Lung (tissue), 12 donors: Measurements from ENCODE around the gene PPBP. TPM values are rescaled to one million over a fixed set of nuclear protein-coding genes. Genes with fewer than 3 reads are reported as not detected.
"Not testable (repeated sequence)": the region's sequence is repeated elsewhere in the genome, so short reads cannot be mapped to it uniquely, and the experiment has no call there.

Experiments used
- ATAC-seq: fragments of 200-7000 bp; cut with Tn5 transposase; one replicate; pipeline ENCODE4 v1.9.1; 2020; ENCODE audit warnings: moderate number of reproducible peaks; ENCODE audit not compliant: insufficient read depth, low FRiP score
- DNase-seq, 3 donors: peaks; one replicate each; pipeline ENCODE4 v3.0.0-alpha.2; 2013 to 2017
- H3K27ac ChIP-seq, 2 donors: one replicate each; pipeline ENCODE4 v1.5.1; 2013; ENCODE audit warnings: mild to moderate bottlenecking in 2 of 2, moderate library complexity in 2 of 2, control low read depth in 1 of 2, inconsistent platforms in 1 of 2, low read depth in 1 of 2, low read length in 1 of 2
- H3K27me3 ChIP-seq, 3 donors: one replicate each; pipeline ENCODE4 v1.5.1; 2013; ENCODE audit warnings: low read length in 2 of 3; ENCODE audit not compliant: control insufficient read depth in 3 of 3, insufficient read depth in 3 of 3
- H3K36me3 ChIP-seq, 4 donors: one replicate each; pipeline ENCODE4 v1.5.1; 2013; ENCODE audit warnings: low read length in 4 of 4, mild to moderate bottlenecking in 1 of 4, moderate library complexity in 1 of 4; ENCODE audit not compliant: control insufficient read depth in 4 of 4, insufficient read depth in 4 of 4
- H3K4me1 ChIP-seq, 5 donors: one replicate each; pipeline ENCODE4 v1.5.1; 2013; ENCODE audit warnings: low read length in 5 of 5, mild to moderate bottlenecking in 2 of 5, moderate library complexity in 1 of 5; ENCODE audit not compliant: control insufficient read depth in 5 of 5, insufficient read depth in 5 of 5
- H3K4me3 ChIP-seq: one replicate; pipeline ENCODE4 v1.5.1; 2013; ENCODE audit warnings: mild to moderate bottlenecking, control low read depth, moderate library complexity
- H3K9ac ChIP-seq, 2 donors: one replicate each; pipeline ENCODE4 v1.5.1; 2013; ENCODE audit warnings: low read length in 2 of 2, control low read depth in 1 of 2; ENCODE audit not compliant: insufficient read depth in 1 of 2
- H3K9me3 ChIP-seq, 4 donors: one replicate each; pipeline ENCODE4 v1.5.1; 2013; ENCODE audit warnings: low read length in 3 of 4, mild to moderate bottlenecking in 1 of 4, moderate library complexity in 1 of 4; ENCODE audit not compliant: control insufficient read depth in 4 of 4, insufficient read depth in 3 of 4
- WGBS, 2 donors: extraction: QIAGEN DNeasy Blood & Tissue Kit; methylation state at CpG; one replicate each; pipeline ENCODE4 v1.1.7; 2013; 5-methylcytosine and 5-hydroxymethylcytosine counted together
- polyA plus RNA-seq, 2 donors: library from polyadenylated mRNA; stranded (reverse); fragments of 200-250 nt; gene quantifications; one replicate each; pipeline ENCODE4 v1.2.1, GENCODE V29; 2013
- total RNA-seq, 2 donors: library from RNA; depleted of rRNA in 1 of 2; stranded (reverse); fragments of >200 nt in 1 of 2; gene quantifications; one replicate each; pipeline ENCODE4 v1.2.1, GENCODE V29; 2014 to 2021
- TF ChIP-seq, protein P1 (sequence below): IDR thresholded peaks from 2 replicates; pipeline ENCODE4 v1.5.1; 2012; ENCODE audit warnings: mild to moderate bottlenecking; ENCODE audit errors: control extremely low read depth, extremely low read depth
- donor health status: control.
- donor health status: control.
- donor health status: Bipolar disorder and iron deficiency.
- donor health status: healthy.
- donor health status: DM: yes; HTN: yes; CAD: no.

The PPBP gene
- total and polyA plus RNA-seq, 4 donors = 1.9 to 43.5 (median 7.4) TPM

DNA sequence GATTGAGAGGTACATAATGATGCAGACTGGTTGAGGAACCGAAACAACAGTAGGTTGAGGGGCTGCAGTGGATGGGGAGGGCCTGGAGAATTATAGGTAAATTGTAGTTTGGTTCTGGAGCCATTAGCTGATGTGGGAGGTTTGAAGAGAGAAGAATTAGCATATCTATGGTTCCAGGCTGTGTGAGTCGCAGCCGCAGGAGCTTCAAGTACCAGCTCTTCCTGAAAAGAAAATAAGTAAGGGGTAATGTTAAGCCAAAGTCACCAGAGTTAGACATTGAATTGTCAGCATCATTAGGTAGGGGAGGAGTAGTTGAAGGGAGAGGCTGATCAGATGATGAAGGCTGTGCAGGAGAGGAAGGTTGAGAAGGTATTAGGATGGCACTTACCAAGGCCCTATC lies 35.6 kb downstream of the PPBP start:
- H3K4me3 ChIP-seq = no peak overlapping the region

DNA sequence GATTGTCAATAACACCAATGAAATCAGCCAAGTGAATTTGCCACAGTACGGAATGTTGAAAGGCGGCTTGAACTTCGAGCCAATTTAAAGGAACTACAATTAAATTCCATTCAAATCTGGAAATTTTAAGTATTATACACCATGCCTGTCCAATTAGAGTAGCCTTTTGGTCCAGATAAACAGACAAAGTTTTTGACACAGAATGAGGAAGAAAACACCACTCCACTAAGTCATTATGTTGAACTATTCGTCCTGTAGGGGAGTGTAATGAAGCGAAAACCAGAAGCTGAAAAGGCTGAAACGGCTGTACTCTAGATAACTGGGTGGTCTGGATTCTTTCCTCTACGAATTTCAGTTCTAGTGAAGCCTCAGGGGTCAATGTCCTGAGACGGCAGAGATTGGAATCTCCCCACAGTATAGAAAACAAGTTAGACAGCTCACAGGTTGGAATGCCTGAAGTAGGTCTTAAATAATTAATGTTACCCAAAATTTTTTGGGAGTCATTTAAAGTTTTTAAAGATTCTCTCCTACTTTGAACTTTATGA lies 37.5 kb downstream of the PPBP start:
- not testable (repeated sequence) for DNase-seq, H3K4me1 ChIP-seq, H3K9me3 ChIP-seq, H3K9ac ChIP-seq, ATAC-seq, H3K4me3 ChIP-seq, H3K36me3 ChIP-seq, H3K27ac ChIP-seq
- peaks cover 0 to 11% (median 0%) of the 10 kb centered on the region in 3 donors for H3K27me3 ChIP-seq
- 72 to 78% methylated on average over 8 of the region's 8 CpGs for WGBS, 2 donors

More for the DNA sequence above, 35.6 kb downstream of the PPBP start:
- H3K4me1 ChIP-seq = no peaks in the 10 kb centered on the region
- peaks cover 0 to 1% (median 0%) of the 10 kb centered on the region in 4 donors for H3K9me3 ChIP-seq
- H3K36me3 ChIP-seq = no peaks in the 10 kb centered on the region
- ATAC-seq = no peak
- no peak overlapping the region for H3K27ac ChIP-seq
- DNase-seq = no peak
- TF ChIP-seq, protein P1, sequence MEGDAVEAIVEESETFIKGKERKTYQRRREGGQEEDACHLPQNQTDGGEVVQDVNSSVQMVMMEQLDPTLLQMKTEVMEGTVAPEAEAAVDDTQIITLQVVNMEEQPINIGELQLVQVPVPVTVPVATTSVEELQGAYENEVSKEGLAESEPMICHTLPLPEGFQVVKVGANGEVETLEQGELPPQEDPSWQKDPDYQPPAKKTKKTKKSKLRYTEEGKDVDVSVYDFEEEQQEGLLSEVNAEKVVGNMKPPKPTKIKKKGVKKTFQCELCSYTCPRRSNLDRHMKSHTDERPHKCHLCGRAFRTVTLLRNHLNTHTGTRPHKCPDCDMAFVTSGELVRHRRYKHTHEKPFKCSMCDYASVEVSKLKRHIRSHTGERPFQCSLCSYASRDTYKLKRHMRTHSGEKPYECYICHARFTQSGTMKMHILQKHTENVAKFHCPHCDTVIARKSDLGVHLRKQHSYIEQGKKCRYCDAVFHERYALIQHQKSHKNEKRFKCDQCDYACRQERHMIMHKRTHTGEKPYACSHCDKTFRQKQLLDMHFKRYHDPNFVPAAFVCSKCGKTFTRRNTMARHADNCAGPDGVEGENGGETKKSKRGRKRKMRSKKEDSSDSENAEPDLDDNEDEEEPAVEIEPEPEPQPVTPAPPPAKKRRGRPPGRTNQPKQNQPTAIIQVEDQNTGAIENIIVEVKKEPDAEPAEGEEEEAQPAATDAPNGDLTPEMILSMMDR = no peak
- no peak overlapping the region for H3K9ac ChIP-seq
- H3K27me3 ChIP-seq = peaks cover 0 to 5% (median 0%) of the 10 kb centered on the region in 3 donors
- 94 to 95% methylated on average over 3 of the region's 3 CpGs for WGBS, 2 donors

DNA sequence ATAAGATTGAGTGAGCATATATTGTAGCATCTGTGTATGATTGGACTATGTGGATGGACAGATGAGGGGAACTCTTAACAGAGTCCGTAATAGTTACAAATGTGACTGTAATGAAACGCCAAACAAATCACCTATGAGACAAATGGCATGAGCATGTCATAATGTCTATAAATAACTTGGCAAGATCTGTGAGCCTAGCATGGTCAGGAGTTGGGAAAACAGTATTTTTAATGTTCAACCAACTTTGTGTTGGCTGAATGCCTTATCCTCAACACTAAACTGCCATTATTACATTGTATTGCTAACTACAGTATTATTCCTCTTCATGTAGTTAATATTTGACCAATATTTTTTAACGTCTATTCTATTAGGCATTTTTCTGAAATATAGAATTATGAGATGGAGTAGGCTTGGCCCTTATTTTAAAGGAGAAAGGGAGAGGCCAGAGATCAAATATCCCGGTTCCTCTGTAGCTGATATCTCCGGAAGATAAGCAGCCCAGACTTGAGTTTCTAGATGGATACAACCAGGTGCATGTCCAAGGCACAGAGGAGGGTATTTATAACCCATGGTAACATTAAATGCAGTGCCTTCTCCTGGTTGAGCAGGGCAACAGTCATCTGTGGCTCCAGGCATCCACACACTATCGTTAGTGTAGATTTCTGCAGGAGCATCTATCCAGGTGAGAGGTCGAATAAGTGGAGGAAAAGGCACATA lies 38.8 kb downstream of the PPBP start:
- TF ChIP-seq, protein P1 = no peak
- Histone ChIP-seq H3K9me3 (no peaks in the 10 kb centered on the region), H3K9ac (no peak overlapping the region), H3K4me1 (peaks cover 0 to 4% (median 0%) of the 10 kb centered on the region in 5 donors), H3K27ac (no peak overlapping the region), H3K4me3 (no peak overlapping the region), H3K36me3 (no peaks in the 10 kb centered on the region), H3K27me3 (peaks cover 0 to 22% (median 3%) of the 10 kb centered on the region in 3 donors)
- 87 to 91% methylated on average over 7 of the region's 7 CpGs for WGBS, 2 donors
- ATAC-seq = no peak
- no peak for DNase-seq

DNA sequence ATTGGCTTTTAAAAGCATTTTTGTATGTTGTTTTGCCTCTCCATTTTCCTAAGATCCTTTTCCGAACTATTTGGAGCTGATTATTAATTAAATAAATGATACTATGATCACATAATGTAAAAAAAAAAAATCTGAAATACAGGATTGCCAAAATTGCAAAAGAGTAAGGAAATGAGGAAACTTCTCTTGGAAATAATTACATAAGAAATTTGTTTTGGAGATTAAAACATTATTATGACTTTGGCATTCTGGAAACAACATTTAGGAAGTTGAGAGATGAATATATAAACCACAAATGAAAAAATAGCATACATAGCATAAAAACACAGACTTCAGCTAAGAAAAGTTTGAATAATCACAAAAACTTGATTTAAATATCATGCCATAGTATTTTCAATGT lies 39.7 kb downstream of the PPBP start:
- Histone ChIP-seq H3K4me1 (peaks cover 0 to 4% (median 0%) of the 10 kb centered on the region in 5 donors), H3K9me3 (no peaks in the 10 kb centered on the region), H3K36me3 (no peaks in the 10 kb centered on the region), H3K27ac (no peak overlapping the region), H3K9ac (no peak overlapping the region), H3K4me3 (no peak overlapping the region), H3K27me3 (peaks cover 0 to 29% (median 7%) of the 10 kb centered on the region in 3 donors)
- DNase-seq = no peak
- WGBS, 2 donors = 79 to 90% methylated on average over 1 of the region's 1 CpG
- TF ChIP-seq, protein P1 = no peak
- no peak for ATAC-seq
